Measurements from ENCODE around the gene DBN1.

Gene DBN1

GRCh38 chr5:177473443-177474001, at the start of gene DBN1:
Gene DBN1, minus strand, starts transcription at chr5:177473634. Its CDS starts 113 bp downstream, at chr5:177473521.
- DNase-seq: peak; percentile 86

- peak; percentile 17 for DNase-seq
Measured at GRCh38 chr5:177520916-177521513, 47.6 kb upstream of the DBN1 start.

GRCh38 chr5:177520271-177520670, 46.8 kb upstream of the DBN1 start:
- DNase-seq: no peak

- no peak for DNase-seq
Measured at GRCh38 chr5:177519463-177520235, 46.2 kb upstream of the DBN1 start.

GRCh38 chr5:177516601-177517568, 43.5 kb upstream of the DBN1 start, which contains the start of gene DDX41:
Gene DDX41, minus strand, starts transcription at chr5:177516961. Its CDS starts 16 bp downstream, at chr5:177516945.
- peak; percentile 99 for DNase-seq

- DNase-seq: no peak
Measured at GRCh38 chr5:177515580-177515979, 42.1 kb upstream of the DBN1 start.

GRCh38 chr5:177514541-177514940, 41.1 kb upstream of the DBN1 start:
- no peak for DNase-seq

- no peak for DNase-seq
Measured at GRCh38 chr5:177513500-177513899, 40.1 kb upstream of the DBN1 start.

GRCh38 chr5:177512736-177513380, 39.4 kb upstream of the DBN1 start:
- no peak for DNase-seq

- DNase-seq: no peak
Measured at GRCh38 chr5:177511796-177512675, 38.6 kb upstream of the DBN1 start.

GRCh38 chr5:177511181-177511580, 37.7 kb upstream of the DBN1 start:
- no peak for DNase-seq

GRCh38 chr5:177510567-177511053, 37.2 kb upstream of the DBN1 start:
- no peak for DNase-seq

GRCh38 chr5:177509991-177510566, 36.6 kb upstream of the DBN1 start:
- DNase-seq: peak; percentile 14

- no peak for DNase-seq
Measured at GRCh38 chr5:177509381-177509951, 36.0 kb upstream of the DBN1 start, which contains the start of gene DOK3. Gene DOK3, minus strand, starts transcription at chr5:177509826. Its CDS starts 286 bp downstream, at chr5:177509540.

GRCh38 chr5:177508837-177509236, 35.4 kb upstream of the DBN1 start:
- no peak for DNase-seq

- DNase-seq: no peak
Measured at GRCh38 chr5:177508221-177508611, 34.8 kb upstream of the DBN1 start.

- DNase-seq: no peak
Measured at GRCh38 chr5:177507596-177508220, 34.3 kb upstream of the DBN1 start.

GRCh38 chr5:177507165-177507564, 33.7 kb upstream of the DBN1 start:
- DNase-seq: no peak

- no peak for DNase-seq
Measured at GRCh38 chr5:177505075-177505474, 31.6 kb upstream of the DBN1 start.

Measured in NCI-H69 (cell line).